Mucosa of stomach (tissue), 1 donor: ENCODE measurements around the gene TTC31.

Source experiments
- H3K27me3 ChIP-seq: one replicate; pipeline ENCODE4 v1.7.0; 2013; ENCODE audit warnings: mild to moderate bottlenecking, low read length; ENCODE audit not compliant: control insufficient read depth, insufficient read depth
- H3K36me3 ChIP-seq: one replicate; pipeline ENCODE4 v1.7.0; 2013; ENCODE audit warnings: low read length; ENCODE audit not compliant: control insufficient read depth, insufficient read depth
- H3K4me1 ChIP-seq: one replicate; pipeline ENCODE4 v1.7.0; 2013; ENCODE audit warnings: mild to moderate bottlenecking, low read length; ENCODE audit not compliant: control insufficient read depth, insufficient read depth
- H3K4me3 ChIP-seq: one replicate; pipeline ENCODE4 v1.7.0; 2013; ENCODE audit warnings: low read length
- H3K9ac ChIP-seq: one replicate; pipeline ENCODE4 v1.7.0; 2013; ENCODE audit warnings: mild to moderate bottlenecking, low read length, moderate library complexity
- H3K9me3 ChIP-seq: one replicate; pipeline ENCODE4 v1.7.0; 2013; ENCODE audit warnings: mild to moderate bottlenecking, low read length, moderate library complexity; ENCODE audit not compliant: control insufficient read depth
- donor health status: Pancreatic carcinoma.

TTC31 gene

GRCh38 chr2:74482801-74483674 lies at the start of gene TTC31, which contains the start of gene CCDC142:
Gene TTC31 (plus strand): TSS chr2:74483081. CDS start chr2:74483096, 15 bp downstream.
Gene CCDC142 (minus strand): TSS chr2:74482998. CDS start chr2:74482837, 161 bp downstream.
- Histone ChIP-seq H3K9me3 (no peaks in the 10 kb centered on the region), H3K36me3 (no peaks in the 10 kb centered on the region), H3K4me1 (peaks cover 20% of the 10 kb centered on the region), H3K4me3 (peak within 1 kb of the TSS; percentile 96), H3K27me3 (no peaks in the 10 kb centered on the region), H3K9ac (peak within 1 kb of the TSS; percentile 82)

GRCh38 chr2:74436111-74436805 lies 46.6 kb upstream of the TTC31 start:
- H3K9me3 ChIP-seq: no peaks in the 10 kb centered on the region
- no peak overlapping the region for H3K4me3 ChIP-seq
- no peak overlapping the region for H3K9ac ChIP-seq
- H3K4me1 ChIP-seq: peaks cover 21% of the 10 kb centered on the region
- peaks cover 6% of the 10 kb centered on the region for H3K27me3 ChIP-seq
- H3K36me3 ChIP-seq: no peaks in the 10 kb centered on the region

- peaks cover 9% of the 10 kb centered on the region for H3K27me3 ChIP-seq
- H3K9ac ChIP-seq: no peak overlapping the region
- peaks cover 26% of the 10 kb centered on the region for H3K4me1 ChIP-seq
- no peak overlapping the region for H3K4me3 ChIP-seq
- no peaks in the 10 kb centered on the region for H3K36me3 ChIP-seq
- no peaks in the 10 kb centered on the region for H3K9me3 ChIP-seq
These were observed 45.8 kb upstream of the TTC31 start for GRCh38 chr2:74436848-74437695.

GRCh38 chr2:74438248-74438647 lies 44.6 kb upstream of the TTC31 start:
- H3K4me1 ChIP-seq: peaks cover 33% of the 10 kb centered on the region

GRCh38 chr2:74439373-74439772 lies 43.5 kb upstream of the TTC31 start:
- H3K4me3 ChIP-seq: no peak overlapping the region
- H3K27me3 ChIP-seq: peaks cover 9% of the 10 kb centered on the region
- no peaks in the 10 kb centered on the region for H3K36me3 ChIP-seq
- peaks cover 33% of the 10 kb centered on the region for H3K4me1 ChIP-seq
- peak overlapping the region; percentile 77 for H3K9ac ChIP-seq
- no peaks in the 10 kb centered on the region for H3K9me3 ChIP-seq

More at GRCh38 chr2:74438248-74438647, 44.6 kb upstream of the TTC31 start:
- H3K36me3 ChIP-seq: no peaks in the 10 kb centered on the region
- H3K9ac ChIP-seq: no peak overlapping the region
- peaks cover 9% of the 10 kb centered on the region for H3K27me3 ChIP-seq
- H3K9me3 ChIP-seq: no peaks in the 10 kb centered on the region
- no peak overlapping the region for H3K4me3 ChIP-seq

- H3K4me3 ChIP-seq: peak overlapping the region; percentile 21
- peak overlapping the region; percentile 77 for H3K9ac ChIP-seq
- H3K27me3 ChIP-seq: peaks cover 9% of the 10 kb centered on the region
- no peaks in the 10 kb centered on the region for H3K9me3 ChIP-seq
- peaks cover 33% of the 10 kb centered on the region for H3K4me1 ChIP-seq
- H3K36me3 ChIP-seq: no peaks in the 10 kb centered on the region
These were observed 43.0 kb upstream of the TTC31 start for GRCh38 chr2:74439803-74440377.

GRCh38 chr2:74440378-74441169 lies 42.3 kb upstream of the TTC31 start:
- peaks cover 33% of the 10 kb centered on the region for H3K4me1 ChIP-seq
- peak overlapping the region; percentile 77 for H3K9ac ChIP-seq
- H3K36me3 ChIP-seq: no peaks in the 10 kb centered on the region
- H3K9me3 ChIP-seq: no peaks in the 10 kb centered on the region
- peak overlapping the region; percentile 63 for H3K4me3 ChIP-seq
- peaks cover 9% of the 10 kb centered on the region for H3K27me3 ChIP-seq

- H3K36me3 ChIP-seq: no peaks in the 10 kb centered on the region
- H3K4me3 ChIP-seq: peak overlapping the region; percentile 63
- H3K4me1 ChIP-seq: peaks cover 33% of the 10 kb centered on the region
- no peaks in the 10 kb centered on the region for H3K9me3 ChIP-seq
- H3K27me3 ChIP-seq: peaks cover 9% of the 10 kb centered on the region
- peak overlapping the region; percentile 77 for H3K9ac ChIP-seq
These were observed 41.7 kb upstream of the TTC31 start for GRCh38 chr2:74441170-74441689.

GRCh38 chr2:74441690-74442482 lies 41.0 kb upstream of the TTC31 start, which contains the start of gene RTKN:
Gene RTKN (minus strand): TSS chr2:74441937. CDS start chr2:74441816, 121 bp downstream.
- Histone ChIP-seq H3K9me3 (no peaks in the 10 kb centered on the region), H3K9ac (peak within 1 kb of the TSS; percentile 77), H3K4me1 (peaks cover 33% of the 10 kb centered on the region), H3K4me3 (peak within 1 kb of the TSS; percentile 63), H3K27me3 (peaks cover 9% of the 10 kb centered on the region), H3K36me3 (no peaks in the 10 kb centered on the region)
